Mesenchymal stem cell (in vitro differentiated cells and primary cell): ENCODE data around the gene RFC4. TPM values are rescaled to one million over a fixed set of nuclear protein-coding genes. Genes with fewer than 3 reads are reported as not detected.

Experiments
- DNase-seq: peaks from one replicate; pipeline ENCODE4 v3.0.0-alpha.2; 2013
- H2AFZ ChIP-seq: one replicate; pipeline ENCODE4 v1.6.1; 2013; ENCODE audit warnings: low read depth, mild to moderate bottlenecking, control low read depth, inconsistent platforms, low read length, moderate library complexity
- H2AK5ac ChIP-seq: 2 replicates; pipeline ENCODE4 v1.6.1; 2013; ENCODE audit warnings: low read length, moderate library complexity, mild to moderate bottlenecking, inconsistent platforms; ENCODE audit not compliant: severe bottlenecking
- H2BK120ac ChIP-seq: one replicate; pipeline ENCODE4 v1.6.1; 2013; ENCODE audit warnings: low read depth, mild to moderate bottlenecking, inconsistent platforms, low read length, moderate library complexity
- H2BK12ac ChIP-seq, 2 experiments: one replicate each; pipeline ENCODE4 v1.6.1; 2013; ENCODE audit warnings: inconsistent platforms in 2 of 2, low read length in 2 of 2, mild to moderate bottlenecking in 2 of 2, moderate library complexity in 2 of 2, control low read depth in 1 of 2
- H2BK15ac ChIP-seq: one replicate; pipeline ENCODE4 v1.6.1; 2013; ENCODE audit warnings: mild to moderate bottlenecking, low read depth, inconsistent platforms; ENCODE audit not compliant: poor library complexity, severe bottlenecking
- H2BK5ac ChIP-seq: 2 replicates; pipeline ENCODE4 v1.6.1; 2013; ENCODE audit warnings: low read depth, mild to moderate bottlenecking, low read length, control low read depth, inconsistent platforms; ENCODE audit not compliant: poor library complexity, severe bottlenecking
- H3K14ac ChIP-seq, 2 experiments: one replicate each; pipeline ENCODE4 v1.6.1; 2013; ENCODE audit warnings: inconsistent platforms in 2 of 2, low read length in 2 of 2, control low read depth in 1 of 2, mild to moderate bottlenecking in 1 of 2, moderate library complexity in 1 of 2
- H3K18ac ChIP-seq, 2 experiments: one replicate each; pipeline ENCODE4 v1.6.1; 2013; ENCODE audit warnings: inconsistent platforms in 2 of 2, low read length in 2 of 2, control low read depth in 1 of 2, low read depth in 1 of 2, mild to moderate bottlenecking in 1 of 2
- H3K23ac ChIP-seq, 2 experiments: one replicate each; pipeline ENCODE4 v1.6.1; 2013; ENCODE audit warnings: inconsistent platforms in 2 of 2, low read length in 2 of 2, mild to moderate bottlenecking in 2 of 2, moderate library complexity in 2 of 2, control low read depth in 1 of 2
- H3K27ac ChIP-seq: 2 replicates; pipeline ENCODE4 v1.5.1; 2013; ENCODE audit warnings: mild to moderate bottlenecking, moderate library complexity, low read length, control low read depth, inconsistent platforms; ENCODE audit not compliant: poor library complexity, severe bottlenecking
- H3K27me3 ChIP-seq, 2 experiments: 2 replicates each; pipeline versions ENCODE4 v1.6.1 to v1.7.0; 2013; ENCODE audit warnings: low read length in 2 of 2, mild to moderate bottlenecking in 2 of 2, moderate library complexity in 2 of 2, control low read depth in 1 of 2, inconsistent platforms in 1 of 2; ENCODE audit not compliant: control insufficient read depth in 1 of 2, insufficient read depth in 1 of 2
- H3K36me3 ChIP-seq, 2 experiments: 2 replicates each; pipeline versions ENCODE4 v1.6.1 to v1.7.0; 2013; ENCODE audit warnings: low read length in 2 of 2, control low read depth in 1 of 2, inconsistent platforms in 1 of 2, low read depth in 1 of 2, mild to moderate bottlenecking in 1 of 2; ENCODE audit not compliant: insufficient read depth in 2 of 2, control insufficient read depth in 1 of 2
- H3K4ac ChIP-seq, 2 experiments: one replicate each; pipeline ENCODE4 v1.6.1; 2013; ENCODE audit warnings: inconsistent platforms in 2 of 2, low read length in 2 of 2, mild to moderate bottlenecking in 2 of 2, moderate library complexity in 2 of 2, control low read depth in 1 of 2, low read depth in 1 of 2
- H3K4me1 ChIP-seq: 2 replicates; pipeline ENCODE4 v1.6.1; 2013; ENCODE audit warnings: low read depth, low read length, control low read depth; ENCODE audit not compliant: control insufficient read depth, insufficient read depth
- H3K4me2 ChIP-seq: 2 replicates; pipeline ENCODE4 v1.6.1; 2013; ENCODE audit warnings: low read length, mild to moderate bottlenecking, inconsistent platforms; ENCODE audit not compliant: poor library complexity, severe bottlenecking
- H3K4me3 ChIP-seq, 2 experiments: 2 replicates each; pipeline versions ENCODE4 v1.5.1 to v1.7.0; 2013; ENCODE audit warnings: low read length in 2 of 2, mild to moderate bottlenecking in 2 of 2, control low read depth in 1 of 2, low read depth in 1 of 2; ENCODE audit not compliant: insufficient read depth in 1 of 2
- H3K79me1 ChIP-seq: replicated peaks from 2 replicates; pipeline ENCODE4 v1.6.1; 2013; ENCODE audit warnings: mild to moderate bottlenecking, control low read depth, low read length, inconsistent platforms; ENCODE audit not compliant: poor library complexity, severe bottlenecking
- H3K9ac ChIP-seq: 2 replicates; pipeline ENCODE4 v1.7.0; 2013; ENCODE audit warnings: mild to moderate bottlenecking, low read length, moderate library complexity
- H3K9me3 ChIP-seq: 2 replicates; pipeline ENCODE4 v1.7.0; 2013; ENCODE audit warnings: mild to moderate bottlenecking, low read length; ENCODE audit not compliant: control insufficient read depth
- H4K8ac ChIP-seq: one replicate; pipeline ENCODE4 v1.6.1; 2013; ENCODE audit warnings: inconsistent platforms, mild to moderate bottlenecking, low read length, moderate library complexity
- H4K91ac ChIP-seq: one replicate; pipeline ENCODE4 v1.6.1; 2013; ENCODE audit warnings: mild to moderate bottlenecking, low read length, inconsistent platforms
- WGBS: methylation state at CpG from one replicate; pipeline ENCODE4 v1.1.7; 2013; ENCODE audit warnings: mixed read lengths; 5-methylcytosine and 5-hydroxymethylcytosine counted together
- polyA plus RNA-seq, 2 experiments: library from polyadenylated mRNA; stranded (reverse); fragments of 200-250 nt; gene quantifications; one replicate each; pipeline ENCODE4 v1.2.3, GENCODE V29; 2013

Gene RFC4, protein sequence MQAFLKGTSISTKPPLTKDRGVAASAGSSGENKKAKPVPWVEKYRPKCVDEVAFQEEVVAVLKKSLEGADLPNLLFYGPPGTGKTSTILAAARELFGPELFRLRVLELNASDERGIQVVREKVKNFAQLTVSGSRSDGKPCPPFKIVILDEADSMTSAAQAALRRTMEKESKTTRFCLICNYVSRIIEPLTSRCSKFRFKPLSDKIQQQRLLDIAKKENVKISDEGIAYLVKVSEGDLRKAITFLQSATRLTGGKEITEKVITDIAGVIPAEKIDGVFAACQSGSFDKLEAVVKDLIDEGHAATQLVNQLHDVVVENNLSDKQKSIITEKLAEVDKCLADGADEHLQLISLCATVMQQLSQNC
- 11.5 TPM for polyA plus RNA-seq (2013, experiment 1 of 2)
- 11.5 TPM for polyA plus RNA-seq (2013, experiment 2 of 2)

DNA sequence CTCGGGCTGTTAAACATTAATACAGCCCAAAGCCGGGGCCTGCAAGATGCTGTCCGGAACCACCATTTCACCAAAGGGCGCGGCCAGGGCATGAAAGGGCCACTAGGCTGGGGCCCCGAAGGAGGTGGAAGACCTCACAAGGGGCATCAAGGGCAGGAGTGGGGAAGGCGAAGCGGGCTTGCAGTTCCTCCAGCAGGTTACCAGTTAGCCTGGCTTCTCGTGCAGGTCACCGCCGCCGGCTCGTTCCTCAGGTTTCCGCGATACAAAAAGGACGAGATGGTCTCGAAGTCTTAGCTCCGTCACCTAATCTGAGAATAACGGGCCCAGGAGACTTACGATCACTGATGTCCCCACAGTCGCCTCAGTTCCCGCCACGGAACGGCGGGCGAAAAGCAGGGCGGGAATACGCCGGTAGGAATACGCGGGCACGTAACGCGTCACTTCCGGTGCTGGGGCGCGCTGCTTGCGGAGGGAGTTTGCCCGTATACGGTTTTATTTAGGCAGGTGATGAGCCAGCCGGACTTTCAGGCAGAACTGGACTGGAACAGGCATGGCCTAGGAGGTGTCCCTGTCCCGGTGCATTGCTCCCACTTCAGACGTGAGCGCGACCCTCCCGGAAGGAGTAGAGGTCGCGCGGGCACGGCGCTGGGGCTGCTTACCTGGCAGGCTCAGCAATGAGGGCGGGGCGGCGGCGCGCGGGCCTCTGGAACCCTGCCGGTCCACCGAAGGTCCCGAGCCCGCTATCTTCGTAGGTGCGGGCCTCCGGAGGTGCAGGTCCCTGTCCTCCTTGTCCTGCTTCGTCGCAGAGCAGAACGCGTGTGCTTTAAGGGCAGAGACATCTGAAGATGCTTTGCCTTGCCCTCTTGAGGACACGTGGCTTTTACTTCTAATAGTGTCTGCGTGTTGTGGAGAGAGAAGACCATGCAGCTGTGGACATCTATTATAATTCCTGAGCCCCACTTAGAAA, at the start of gene RFC4:
Gene RFC4 (minus strand): TSS at position 394 of the 967 bp plus-strand sequence. CDS start 1,769 bp downstream, outside the sequence.
- no peak within 1 kb of the TSS for H3K14ac ChIP-seq
- peak within 1 kb of the TSS in 1 of 2 experiments; percentile 6 for H3K23ac ChIP-seq
- H3K4me3 ChIP-seq, result peak within 1 kb of the TSS; percentile 67 to 95
- H3K18ac ChIP-seq, result peak within 1 kb of the TSS; percentile 86 to 88
- H3K79me1 ChIP-seq, result peaks cover 7% of the 10 kb centered on the region
- peak within 1 kb of the TSS; percentile 93 for H3K9ac ChIP-seq
- peak within 1 kb of the TSS; percentile 62 for H2AK5ac ChIP-seq
- WGBS, result 1% methylated on average over 69 of the region's 70 CpGs
- peaks cover 2% of the 10 kb centered on the region for H3K4me1 ChIP-seq
- no peak within 1 kb of the TSS for H2BK5ac ChIP-seq
- H4K8ac ChIP-seq, result peak within 1 kb of the TSS; percentile 94
- DNase-seq, result peak; percentile 68
- H3K27ac ChIP-seq, result peak within 1 kb of the TSS; percentile 54
- no peak within 1 kb of the TSS for H2BK120ac ChIP-seq
- peak within 1 kb of the TSS; percentile 67 for H2AFZ ChIP-seq
- peaks cover 0 to 4% of the 10 kb centered on the region in 2 experiments for H3K27me3 ChIP-seq
- peaks cover 4 to 11% of the 10 kb centered on the region in 2 experiments for H3K36me3 ChIP-seq
- H2BK12ac ChIP-seq, result no peak within 1 kb of the TSS
- no peaks in the 10 kb centered on the region for H3K9me3 ChIP-seq
- H3K4me2 ChIP-seq, result peak within 1 kb of the TSS; percentile 98
- H3K4ac ChIP-seq, result peak within 1 kb of the TSS; percentile 59 to 92
- peak within 1 kb of the TSS; percentile 78 for H4K91ac ChIP-seq
- H2BK15ac ChIP-seq, result no peak within 1 kb of the TSS

DNA sequence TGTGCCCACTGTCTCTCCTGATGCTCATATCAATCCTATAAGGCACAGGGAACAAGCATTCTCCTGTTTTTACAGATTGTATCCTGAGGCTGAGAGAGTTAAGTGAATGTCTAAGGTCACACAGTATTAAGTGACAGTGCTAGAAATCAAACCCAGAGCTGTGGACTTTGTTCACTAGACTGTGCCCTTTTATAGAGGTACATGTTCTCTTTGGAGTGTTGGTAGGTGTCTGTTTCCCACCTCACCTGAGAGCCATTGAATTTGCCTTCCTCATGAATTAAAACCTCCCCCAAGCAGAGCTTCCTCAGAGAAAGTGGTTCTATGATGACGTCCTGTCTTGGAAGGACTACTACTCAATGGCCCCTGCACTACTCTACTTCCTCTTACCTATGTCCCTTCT, 48.7 kb upstream of the RFC4 start:
- 0% methylated on average over 1 of the region's 1 CpG for WGBS
- no peak overlapping the region for H3K4me3 ChIP-seq
- H3K4me1 ChIP-seq, result no peaks in the 10 kb centered on the region
- DNase-seq, result no peak
- H2BK12ac ChIP-seq, result no peak overlapping the region
- no peaks in the 10 kb centered on the region for H3K36me3 ChIP-seq
- H2BK5ac ChIP-seq, result no peak overlapping the region
- no peak overlapping the region for H2BK15ac ChIP-seq
- no peak overlapping the region for H2AK5ac ChIP-seq
- H3K27ac ChIP-seq, result no peak overlapping the region
- H3K18ac ChIP-seq, result no peak overlapping the region
- H3K79me1 ChIP-seq, result no peaks in the 10 kb centered on the region
- H3K27me3 ChIP-seq, result peaks cover 0 to 31% of the 10 kb centered on the region in 2 experiments
- no peak overlapping the region for H3K9ac ChIP-seq
- H2AFZ ChIP-seq, result no peak overlapping the region
- peaks cover 13% of the 10 kb centered on the region for H3K9me3 ChIP-seq
- H3K4me2 ChIP-seq, result no peak overlapping the region
- no peak overlapping the region for H4K91ac ChIP-seq
- H2BK120ac ChIP-seq, result no peak overlapping the region
- H3K23ac ChIP-seq, result no peak overlapping the region
- H3K4ac ChIP-seq, result no peak overlapping the region
- H4K8ac ChIP-seq, result no peak overlapping the region
- H3K14ac ChIP-seq, result no peak overlapping the region

DNA sequence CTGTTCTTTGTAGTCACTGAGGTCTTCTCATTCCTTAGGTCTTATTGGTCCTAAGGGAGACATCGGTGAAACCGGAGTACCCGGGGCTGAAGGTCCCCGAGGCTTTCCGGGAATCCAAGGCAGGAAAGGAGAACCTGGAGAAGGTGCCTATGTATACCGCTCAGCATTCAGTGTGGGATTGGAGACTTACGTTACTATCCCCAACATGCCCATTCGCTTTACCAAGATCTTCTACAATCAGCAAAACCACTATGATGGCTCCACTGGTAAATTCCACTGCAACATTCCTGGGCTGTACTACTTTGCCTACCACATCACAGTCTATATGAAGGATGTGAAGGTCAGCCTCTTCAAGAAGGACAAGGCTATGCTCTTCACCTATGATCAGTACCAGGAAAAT, 47.9 kb upstream of the RFC4 start:
- Histone ChIP-seq H2AK5ac (no peak overlapping the region), H3K23ac (no peak overlapping the region), H3K14ac (no peak overlapping the region), H3K4me3 (no peak overlapping the region), H3K79me1 (no peaks in the 10 kb centered on the region), H2BK15ac (no peak overlapping the region), H4K91ac (no peak overlapping the region), H3K18ac (no peak overlapping the region), H3K27me3 (peaks cover 0 to 33% of the 10 kb centered on the region in 2 experiments), H3K4me1 (no peaks in the 10 kb centered on the region), H3K36me3 (no peaks in the 10 kb centered on the region), H3K4me2 (no peak overlapping the region), H3K9me3 (peaks cover 8% of the 10 kb centered on the region), H2BK5ac (no peak overlapping the region), H3K4ac (no peak overlapping the region), H4K8ac (no peak overlapping the region), H2AFZ (no peak overlapping the region), H3K27ac (no peak overlapping the region), H2BK12ac (no peak overlapping the region), H3K9ac (no peak overlapping the region), H2BK120ac (no peak overlapping the region)
- WGBS, result 94% methylated on average over 8 of the region's 8 CpGs
- DNase-seq, result no peak

DNA sequence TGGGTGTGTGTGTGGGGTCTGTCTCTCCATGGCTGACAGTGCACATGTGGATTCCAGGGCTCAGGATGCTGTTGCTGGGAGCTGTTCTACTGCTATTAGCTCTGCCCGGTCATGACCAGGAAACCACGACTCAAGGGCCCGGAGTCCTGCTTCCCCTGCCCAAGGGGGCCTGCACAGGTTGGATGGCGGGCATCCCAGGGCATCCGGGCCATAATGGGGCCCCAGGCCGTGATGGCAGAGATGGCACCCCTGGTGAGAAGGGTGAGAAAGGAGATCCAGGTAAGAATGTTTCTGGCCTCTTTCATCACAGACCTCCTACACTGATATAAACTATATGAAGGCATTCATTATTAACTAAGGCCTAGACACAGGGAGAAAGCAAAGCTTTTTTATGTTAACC, 46.7 kb upstream of the RFC4 start:
- Histone ChIP-seq H3K23ac (no peak overlapping the region), H3K79me1 (no peaks in the 10 kb centered on the region), H2BK12ac (no peak overlapping the region), H2AFZ (no peak overlapping the region), H3K27ac (no peak overlapping the region), H2BK5ac (no peak overlapping the region), H2BK120ac (no peak overlapping the region), H3K9me3 (peaks cover 3% of the 10 kb centered on the region), H3K36me3 (no peaks in the 10 kb centered on the region), H3K14ac (no peak overlapping the region), H3K4me2 (no peak overlapping the region), H3K4ac (no peak overlapping the region), H3K18ac (no peak overlapping the region), H3K9ac (no peak overlapping the region), H3K4me1 (no peaks in the 10 kb centered on the region), H2BK15ac (no peak overlapping the region), H4K8ac (no peak overlapping the region), H2AK5ac (no peak overlapping the region), H3K27me3 (peaks cover 0 to 42% of the 10 kb centered on the region in 2 experiments), H4K91ac (no peak overlapping the region), H3K4me3 (no peak overlapping the region)
- WGBS, result 88% methylated on average over 4 of the region's 6 CpGs
- DNase-seq, result no peak
